AG04450 (cell line): ENCODE measurements around the gene TAGAP. TPM values are rescaled to one million over a fixed set of nuclear protein-coding genes. Genes with fewer than 3 reads are reported as not detected.
"Not testable (repeated sequence)": the region's sequence is repeated elsewhere in the genome, so short reads cannot be mapped to it uniquely, and the experiment has no call there.

ENCODE experiments used
- CTCF ChIA-PET: fragments of 300-600, 350-600 bp; formaldehyde crosslinking; extraction: SDS; loops from one replicate; lab custom pipeline; 2022; ENCODE audit warnings: antibody characterized with exemption, inconsistent platforms; lab: Charles Lee
- POLR2A ChIA-PET: fragments of 350-600 bp; formaldehyde crosslinking; extraction: SDS; loops from one replicate; lab custom pipeline; 2021; ENCODE audit warnings: antibody characterized with exemption, inconsistent platforms; lab: Yijun Ruan, JAX
- DNase-seq: peaks from one replicate; pipeline ENCODE4 v3.0.0-alpha.2; 2011; ENCODE audit warnings: low read depth, low spot score
- H3K27ac ChIP-seq: one replicate; pipeline ENCODE4 v1.5.1; 2012; ENCODE audit warnings: low read depth, low read length, control low read depth
- H3K27me3 ChIP-seq: one replicate; pipeline ENCODE4 v1.6.0; 2012; ENCODE audit warnings: low read length; ENCODE audit not compliant: control insufficient read depth, insufficient read depth
- H3K4me3 ChIP-seq: 2 replicates; pipeline ENCODE4 v1.5.1; 2011; ENCODE audit warnings: mild to moderate bottlenecking, low read depth, low read length, control low read depth
- H3K9me3 ChIP-seq: 2 replicates; pipeline ENCODE4 v1.5.1; 2012; ENCODE audit warnings: low read length; ENCODE audit not compliant: control insufficient read depth, insufficient read depth
- CTCF ChIP-seq: IDR thresholded peaks from 2 replicates; pipeline ENCODE4 v1.5.1; 2011; ENCODE audit warnings: low read depth, low read length, control low read depth, inconsistent platforms
- polyA plus RNA-seq: library from polyadenylated mRNA; depleted of rRNA; stranded (reverse); fragments of >200 nt; gene quantifications from 2 replicates; pipeline ENCODE4 v1.2.3, GENCODE V29; 2011

The TAGAP gene
- polyA plus RNA-seq, 1 experiment: not detected

- TF ChIP-seq CTCF: no peak
- Histone ChIP-seq H3K4me3 (no peak overlapping the region), H3K27me3 (peaks cover 10% of the 10 kb centered on the region), H3K27ac (no peak overlapping the region), H3K9me3 (no peaks in the 10 kb centered on the region)
- ChIA-PET CTCF (interaction anchor here (1.0 to 2.2 kb wide), 3 partner anchors 9 to 24 kb away, joined by 4 to 8 read pairs (median 5); no protein-coding TSS in a partner anchor), POLR2A (no interaction called here)
- no peak for DNase-seq
Measured at GRCh38 chr6:159033160-159034049, 11.4 kb downstream of the TAGAP start.

DNA sequence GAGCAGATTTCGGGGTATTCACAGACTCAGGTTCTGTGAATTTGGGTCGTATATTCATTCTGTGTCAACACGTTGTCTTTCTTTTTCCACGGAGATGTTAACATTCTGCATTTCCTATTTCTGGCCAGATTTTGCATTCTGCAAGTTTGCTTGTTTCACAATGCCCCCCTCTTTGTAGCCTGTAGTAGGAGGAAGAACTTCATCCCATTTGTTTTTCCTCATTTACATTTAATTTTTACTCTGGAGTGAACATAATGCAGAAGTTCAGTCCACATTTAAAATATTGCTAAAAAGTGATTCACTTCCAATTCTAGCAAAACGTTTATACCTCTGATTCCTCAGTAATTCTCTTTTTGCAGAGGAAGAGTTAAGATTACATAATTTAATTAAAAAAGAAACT lies 12.9 kb downstream of the TAGAP start:
- CTCF ChIA-PET: interaction anchor here (1.6 to 2.2 kb wide), 2 partner anchors 11 to 12 kb away, joined by 5 to 8 read pairs; no protein-coding TSS in a partner anchor

GRCh38 chr6:159030168-159030567 lies 14.6 kb downstream of the TAGAP start:
- ChIA-PET CTCF (no interaction called here), POLR2A (no interaction called here)

More for the DNA sequence above, 12.9 kb downstream of the TAGAP start:
- no peak for TF ChIP-seq CTCF
- POLR2A ChIA-PET: no interaction called here
- Histone ChIP-seq H3K27me3 (peaks cover 10% of the 10 kb centered on the region), H3K27ac (no peak overlapping the region), H3K9me3 (no peaks in the 10 kb centered on the region), H3K4me3 (no peak overlapping the region)
- DNase-seq: no peak

GRCh38 chr6:159025224-159025623 lies 19.6 kb downstream of the TAGAP start:
- H3K27ac ChIP-seq, POLR2A ChIA-PET, CTCF ChIA-PET, H3K27me3 ChIP-seq, H3K4me3 ChIP-seq, H3K9me3 ChIP-seq, DNase-seq: not testable (repeated sequence)

More at GRCh38 chr6:159030168-159030567, 14.6 kb downstream of the TAGAP start:
- DNase-seq: no peak
- no peak overlapping the region for H3K27ac ChIP-seq
- H3K4me3 ChIP-seq: no peak overlapping the region
- no peaks in the 10 kb centered on the region for H3K9me3 ChIP-seq
- H3K27me3 ChIP-seq: peaks cover 10% of the 10 kb centered on the region
- no peak for TF ChIP-seq CTCF

GRCh38 chr6:159023893-159024292 lies 20.9 kb downstream of the TAGAP start:
- no peak overlapping the region for H3K27ac ChIP-seq
- POLR2A ChIA-PET: no interaction called here
- no peak overlapping the region for H3K4me3 ChIP-seq
- no peaks in the 10 kb centered on the region for H3K27me3 ChIP-seq
- DNase-seq: no peak
- CTCF ChIA-PET: no interaction called here
- H3K9me3 ChIP-seq: peaks cover 7% of the 10 kb centered on the region
- no peak for TF ChIP-seq CTCF
